ENCODE data around the gene ASPRV1.
A peak's percentile ranks its signal among the peaks of the same experiment; 100 is the strongest.
"Not testable (repeated sequence)": the region's sequence is repeated elsewhere in the genome, so short reads cannot be mapped to it uniquely, and the experiment has no call there.

Gene ASPRV1

GRCh38 chr2:69961496-69961895 is at the start of gene ASPRV1:
Gene ASPRV1, minus strand, starts transcription at chr2:69961631. Its CDS starts 195 bp downstream, at chr2:69961436.
- DNase-seq (ENCODE audit: low spot score), result no peak

- no peak for DNase-seq (ENCODE audit: low spot score)
These were observed 49.2 kb upstream of the ASPRV1 start for GRCh38 chr2:70010576-70011111.

DNA sequence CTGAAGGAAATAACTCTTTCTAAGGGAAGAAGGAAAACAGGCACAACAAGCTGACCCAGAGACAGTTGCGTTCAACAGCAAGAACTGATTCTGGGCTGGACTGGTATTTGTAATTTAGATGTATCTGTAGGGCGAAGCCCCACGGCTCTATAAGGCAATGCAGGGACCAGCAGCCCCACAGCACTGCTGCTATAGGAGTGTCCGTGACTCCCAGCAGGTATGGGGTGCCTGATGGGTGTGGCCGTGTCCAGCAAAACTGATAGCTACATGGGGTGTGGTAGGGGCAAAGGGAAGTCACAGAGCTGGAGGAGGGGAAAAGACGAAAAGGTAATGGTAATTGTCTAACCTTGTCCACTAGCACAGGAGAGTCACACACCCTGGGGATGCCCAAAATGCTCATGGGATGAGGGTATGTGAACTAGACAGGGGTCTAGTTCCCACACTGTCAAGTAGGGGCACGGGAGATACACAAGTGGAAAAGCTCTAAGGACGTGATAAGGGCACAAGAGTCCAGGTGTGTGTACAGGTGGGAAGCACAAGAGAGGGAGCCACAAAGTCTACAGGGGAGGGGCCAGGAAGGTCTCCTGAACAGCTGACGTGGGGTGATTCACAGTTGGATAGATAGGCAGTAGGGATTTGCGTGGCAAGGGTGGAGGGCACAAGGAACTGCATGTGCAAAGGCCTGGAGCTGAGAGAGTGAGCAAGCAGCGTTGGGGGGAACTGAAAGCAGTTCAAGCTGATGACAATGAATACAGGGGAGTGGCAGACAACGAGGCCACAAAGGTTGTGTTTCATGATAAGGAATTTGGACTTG is 48.5 kb upstream of the ASPRV1 start:
- no peak for DNase-seq (ENCODE audit: low spot score)

GRCh38 chr2:70008290-70008689 is 46.9 kb upstream of the ASPRV1 start:
- no peak for DNase-seq (ENCODE audit: low spot score)

DNA sequence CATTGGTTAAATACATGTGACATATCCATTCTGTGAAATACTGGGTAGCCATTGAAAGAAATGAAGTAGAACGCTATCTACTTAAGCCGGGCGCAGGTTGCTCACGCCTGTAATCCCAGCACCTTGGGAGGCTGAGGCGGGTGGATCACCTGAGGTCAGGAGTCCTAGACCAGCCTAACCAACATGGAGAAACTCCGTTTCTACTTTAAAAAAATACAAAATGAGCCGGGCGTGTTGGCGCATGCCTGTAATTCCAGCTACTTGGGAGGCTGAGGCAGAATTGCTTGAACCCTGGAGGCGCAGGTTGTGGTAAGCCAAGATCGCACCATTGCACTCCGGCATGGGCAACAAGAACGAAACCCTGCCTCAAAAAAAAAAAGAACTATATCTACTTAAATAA is 45.7 kb upstream of the ASPRV1 start:
- DNase-seq (ENCODE audit: low spot score), result no peak

- no peak for DNase-seq (ENCODE audit: low spot score)
These were observed 45.0 kb upstream of the ASPRV1 start for GRCh38 chr2:70006447-70006784.

GRCh38 chr2:70005752-70006446 is 44.5 kb upstream of the ASPRV1 start:
- DNase-seq (ENCODE audit: low spot score), result peak; percentile 50

DNA sequence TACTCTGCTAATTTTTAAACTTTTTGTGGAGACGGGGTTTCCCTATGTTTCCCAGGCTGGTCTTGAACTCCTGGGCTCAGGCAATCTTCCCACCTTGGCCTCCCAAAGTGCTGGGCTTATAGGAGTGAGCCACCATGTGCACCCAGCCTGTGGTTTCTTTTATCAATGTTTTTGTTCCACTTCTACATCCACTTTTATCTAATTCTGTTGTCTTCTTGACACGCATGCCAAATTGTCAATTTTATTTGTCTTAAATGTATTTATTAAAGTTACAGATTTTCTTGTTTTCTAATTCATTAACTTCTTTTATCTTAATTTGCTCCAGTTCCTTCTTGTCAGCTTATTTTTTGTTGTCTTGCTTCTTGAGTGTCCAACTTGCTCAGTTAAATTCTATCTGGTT is 43.8 kb upstream of the ASPRV1 start:
- no peak for DNase-seq (ENCODE audit: low spot score)

GRCh38 chr2:70003093-70003830 is 41.8 kb upstream of the ASPRV1 start:
- no peak for DNase-seq (ENCODE audit: low spot score)

GRCh38 chr2:70002241-70002899 is 40.9 kb upstream of the ASPRV1 start:
- DNase-seq (ENCODE audit: low spot score), result no peak

DNA sequence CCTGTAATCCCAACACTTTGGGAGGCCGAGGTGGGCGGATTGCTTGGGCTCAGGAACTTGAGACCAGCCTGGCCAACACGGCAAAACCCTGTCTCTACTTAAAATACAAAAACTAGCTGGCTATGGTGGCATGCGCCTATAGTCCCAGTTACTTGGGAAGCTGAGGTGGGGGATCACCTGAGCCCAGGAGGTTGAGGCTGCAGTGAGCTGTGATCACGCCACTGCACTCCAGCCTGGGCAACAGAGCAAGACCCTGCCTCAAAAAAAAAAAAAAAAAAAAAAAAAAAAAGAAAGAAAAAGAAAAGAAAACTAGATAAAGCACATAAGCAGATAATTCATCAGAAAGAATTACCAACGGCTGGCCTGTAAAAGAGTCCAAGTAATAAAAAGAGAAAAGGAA is 39.1 kb upstream of the ASPRV1 start:
- DNase-seq (ENCODE audit: low spot score), result not testable (repeated sequence)

- peak; percentile 5 for DNase-seq (ENCODE audit: low spot score)
These were observed 37.3 kb upstream of the ASPRV1 start for GRCh38 chr2:69998761-69999160.

DNA sequence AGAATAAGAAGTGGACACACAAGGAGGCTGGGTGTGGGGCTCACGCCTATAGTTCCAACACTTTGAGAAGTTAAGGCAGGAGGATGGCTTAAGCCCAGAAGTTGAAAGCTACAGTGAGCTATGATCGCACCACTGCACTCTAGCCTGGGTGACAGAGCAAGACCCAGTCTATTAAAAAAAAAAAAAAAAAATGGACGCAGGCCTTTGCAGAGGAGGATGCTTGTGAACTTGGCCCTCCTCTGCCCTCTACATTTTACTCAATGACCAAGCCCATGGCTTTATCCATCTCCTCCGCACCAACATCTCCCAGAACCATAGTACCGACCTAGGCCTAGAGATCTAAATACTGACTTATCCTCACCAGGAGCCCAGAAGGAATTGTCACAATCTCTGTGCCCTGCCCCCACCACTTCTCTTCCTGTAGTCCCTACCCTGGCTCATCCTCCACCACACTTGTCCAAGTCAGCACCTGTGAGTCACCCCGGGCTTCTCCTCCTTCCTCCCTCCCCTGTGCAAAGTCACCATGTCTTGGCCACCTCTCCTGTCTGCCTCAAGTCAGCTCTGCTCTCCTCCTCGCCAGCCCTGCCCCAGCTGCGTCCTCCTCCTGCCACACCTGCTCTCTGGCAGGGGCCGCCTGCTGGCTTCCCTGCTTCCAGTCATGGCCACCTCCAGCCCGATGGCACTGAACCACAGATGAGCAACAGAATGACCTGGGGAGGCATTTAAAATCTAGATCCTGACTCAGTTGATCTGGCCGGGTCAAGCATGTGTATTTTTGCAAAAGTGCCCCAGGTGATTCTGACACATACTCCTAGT is 35.8 kb upstream of the ASPRV1 start:
- peak; percentile 26 for DNase-seq (ENCODE audit: low spot score)

DNA sequence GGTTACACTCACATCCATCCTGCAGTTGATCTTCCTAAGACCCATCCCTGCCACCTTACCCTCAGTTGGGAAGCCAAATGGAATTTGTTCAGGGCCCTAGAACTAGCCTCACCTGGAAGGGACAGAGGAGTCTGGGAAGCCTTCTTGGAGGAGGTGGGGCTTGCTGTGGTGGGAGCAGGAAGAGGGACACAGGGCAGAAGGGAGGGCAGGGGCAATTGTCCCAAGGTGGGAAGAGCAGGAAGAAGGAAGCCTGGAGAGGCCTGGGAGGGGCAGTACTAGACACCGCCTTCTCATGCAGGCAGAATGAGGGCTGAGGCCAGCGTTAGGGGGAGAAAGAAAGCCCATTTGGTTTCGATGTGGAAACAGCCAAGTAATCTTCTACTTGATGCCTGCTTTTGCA is 34.1 kb upstream of the ASPRV1 start:
- peak; percentile 6 for DNase-seq (ENCODE audit: low spot score)

- no peak for DNase-seq (ENCODE audit: low spot score)
These were observed 32.7 kb upstream of the ASPRV1 start for GRCh38 chr2:69994166-69994565.

DNA sequence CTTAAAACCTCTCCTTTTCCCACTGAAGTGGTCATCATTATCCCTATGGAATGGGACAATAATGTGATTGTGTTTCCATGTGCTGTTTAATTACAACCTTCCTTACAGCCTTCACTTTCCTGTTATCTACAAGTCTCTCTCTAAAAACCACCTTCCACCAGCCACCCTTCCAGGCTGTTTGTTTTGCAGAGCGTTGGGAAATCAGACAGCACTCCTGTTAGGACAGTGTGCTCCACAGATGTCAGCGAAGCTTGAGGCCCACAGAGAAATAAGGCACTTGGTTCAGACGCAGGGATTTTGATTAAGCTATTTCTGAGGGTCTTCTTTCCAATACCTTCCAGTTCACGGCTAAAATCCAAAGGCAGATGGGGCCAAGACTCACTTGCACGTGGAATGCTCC is 32.3 kb upstream of the ASPRV1 start:
- DNase-seq (ENCODE audit: low spot score), result no peak

DNA sequence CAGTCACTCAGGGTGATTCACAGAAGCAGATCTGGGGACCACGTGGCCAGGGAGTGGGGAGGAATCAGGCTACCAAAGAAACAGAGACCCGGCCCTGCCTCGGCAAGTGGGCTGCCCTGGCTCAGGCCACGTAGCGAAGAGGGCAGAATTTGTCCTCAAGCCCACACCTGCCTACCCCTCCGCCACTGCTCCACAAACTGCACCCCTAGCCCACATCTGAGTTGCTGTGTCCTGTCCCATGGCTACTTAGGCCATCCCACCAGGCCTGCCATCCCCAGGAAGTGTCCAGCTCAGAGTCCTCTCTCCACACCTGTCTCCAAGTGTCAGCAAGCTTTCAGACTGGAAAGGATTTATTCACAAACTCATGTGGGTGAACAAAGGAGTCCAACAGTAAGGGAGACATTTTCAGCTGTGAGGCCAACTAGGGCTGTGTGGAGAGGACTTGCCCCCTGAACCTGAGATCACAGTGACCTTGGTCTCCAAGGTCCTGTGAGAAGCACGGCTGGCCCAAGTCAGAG is 31.7 kb upstream of the ASPRV1 start:
- DNase-seq (ENCODE audit: low spot score), result no peak

- DNase-seq (ENCODE audit: low spot score), result no peak
These were observed 31.0 kb upstream of the ASPRV1 start for GRCh38 chr2:69992310-69993047.

GRCh38 chr2:69989441-69990105 is 28.1 kb upstream of the ASPRV1 start:
- no peak for DNase-seq (ENCODE audit: low spot score)

DNA sequence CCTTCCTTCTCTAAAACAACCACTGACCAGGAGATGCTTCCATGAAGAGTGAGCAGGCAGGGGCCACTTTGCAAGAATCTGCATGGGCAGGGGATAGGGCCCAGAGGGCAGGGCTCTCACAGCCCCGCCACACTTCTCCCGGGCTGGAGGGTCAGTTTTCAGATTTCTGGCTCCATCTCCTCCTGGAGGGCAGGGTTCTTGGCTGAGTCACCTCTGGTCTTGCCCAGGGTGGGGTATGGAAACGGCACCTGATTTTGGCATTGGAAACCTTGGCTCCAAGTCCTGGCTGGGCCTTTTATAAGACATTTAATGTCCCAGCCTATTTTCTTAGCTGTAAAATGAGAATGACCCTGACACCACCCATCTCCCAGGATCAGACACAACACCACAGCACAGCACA is 27.6 kb upstream of the ASPRV1 start:
- peak; percentile 23 for DNase-seq (ENCODE audit: low spot score)
